H1 (cell line): ENCODE data around the gene MAP3K6. TPM values are rescaled to one million over a fixed set of nuclear protein-coding genes. Genes with fewer than 3 reads are reported as not detected.

Experiments used
- CTCF ChIA-PET: fragments of 300-600 bp; sonication (Branson Sonifier 250); formaldehyde crosslinking; loops from one replicate; lab custom pipeline; 2021; ENCODE audit not compliant: partially characterized antibody; lab: Charles Lee
- POLR2A ChIA-PET: fragments of 300-600 bp; sonication (Branson Sonifier 250); formaldehyde crosslinking; loops from one replicate; lab custom pipeline; 2021; ENCODE audit warnings: inconsistent platforms; ENCODE audit not compliant: partially characterized antibody; lab: Charles Lee
- DNase-seq, 2 experiments: peaks; one replicate each; pipeline versions ENCODE4 v3.0.0 to v3.0.0-alpha.2; 2010 to 2022; ENCODE audit warnings: low spot score in 2 of 2, low read depth in 1 of 2, mixed read lengths in 1 of 2
- FAIRE-seq: peaks from 2 replicates; lab custom pipeline; 2011; peaks lifted over from hg19 to GRCh38; lab: Jason Lieb, UNC
- H2AFZ ChIP-seq: 2 replicates; pipeline ENCODE4 v1.8.1; 2012; ENCODE audit warnings: low read length, inconsistent platforms
- H2AK5ac ChIP-seq: 2 replicates; pipeline ENCODE4 v1.6.1; 2013; ENCODE audit warnings: low read depth, low read length
- H2BK120ac ChIP-seq: replicated peaks from 2 replicates; pipeline ENCODE3; 2013; ENCODE audit warnings: low read depth, low read length, inconsistent platforms
- H2BK12ac ChIP-seq: 2 replicates; pipeline ENCODE4 v1.6.1; 2013; ENCODE audit warnings: low read depth, low read length
- H2BK15ac ChIP-seq: 2 replicates; pipeline ENCODE4 v1.6.1; 2013; ENCODE audit warnings: low read length
- H2BK20ac ChIP-seq: 2 replicates; pipeline ENCODE4 v1.6.1; 2013; ENCODE audit warnings: low read length
- H2BK5ac ChIP-seq: 2 replicates; pipeline ENCODE4 v1.6.1; 2013; ENCODE audit warnings: low read depth, low read length
- H3K14ac ChIP-seq: 2 replicates; pipeline ENCODE4 v1.6.1; 2013; ENCODE audit warnings: inconsistent platforms; ENCODE audit not compliant: insufficient read length
- H3K18ac ChIP-seq: 2 replicates; pipeline ENCODE4 v1.6.1; 2013; ENCODE audit warnings: low read length; ENCODE audit errors: extremely low read depth
- H3K23ac ChIP-seq: 2 replicates; pipeline ENCODE4 v1.6.1; 2013; ENCODE audit warnings: inconsistent platforms; ENCODE audit not compliant: insufficient read length
- H3K23me2 ChIP-seq: 2 replicates; pipeline ENCODE4 v1.6.1; 2013; ENCODE audit warnings: low read depth, low read length
- H3K27ac ChIP-seq: 2 replicates; pipeline ENCODE4 v1.6.1; 2011; ENCODE audit warnings: low read depth, low read length, inconsistent platforms
- H3K27me3 ChIP-seq, 4 experiments: replicated peaks in 1 of 4; 1 replicate in 1 of 4; 2 replicates in 3 of 4; pipeline versions ENCODE4 v1.6.1 to v1.8.1; 2011 to 2013; ENCODE audit warnings: low read length in 3 of 4, mild to moderate bottlenecking in 3 of 4, inconsistent platforms in 2 of 4, mixed read lengths in 2 of 4, moderate library complexity in 1 of 4; ENCODE audit not compliant: control insufficient read depth in 3 of 4, insufficient read depth in 3 of 4; ENCODE audit errors: extremely low read depth in 1 of 4
- H3K36me3 ChIP-seq, 4 experiments: 2 replicates each; pipeline versions ENCODE4 v1.6.1 to v1.8.1; 2011 to 2013; ENCODE audit warnings: mild to moderate bottlenecking in 4 of 4, low read length in 3 of 4, moderate library complexity in 2 of 4, control low read depth in 1 of 4, inconsistent platforms in 1 of 4; ENCODE audit not compliant: insufficient read depth in 4 of 4, control insufficient read depth in 2 of 4
- H3K4ac ChIP-seq: replicated peaks from 2 replicates; pipeline ENCODE3; 2013; ENCODE audit warnings: low read length, low read depth, mixed read lengths, inconsistent platforms; ENCODE audit not compliant: insufficient read length
- H3K4me1 ChIP-seq, 4 experiments: replicated peaks in 1 of 4; 1 replicate in 1 of 4; 2 replicates in 3 of 4; pipeline versions ENCODE4 v1.6.1 to v1.8.1; 2011 to 2013; ENCODE audit warnings: low read length in 3 of 4, inconsistent platforms in 2 of 4, mixed read lengths in 1 of 4; ENCODE audit not compliant: insufficient read depth in 4 of 4, control insufficient read depth in 3 of 4
- H3K4me2 ChIP-seq, 2 experiments: 2 replicates each; pipeline versions ENCODE4 v1.6.1 to v1.8.1; 2011 to 2013; ENCODE audit warnings: low read depth in 2 of 2, low read length in 2 of 2, control low read depth in 1 of 2, inconsistent platforms in 1 of 2, mild to moderate bottlenecking in 1 of 2; ENCODE audit not compliant: insufficient read depth in 1 of 2
- H3K4me3 ChIP-seq, 4 experiments: fragments of 200-600, 300-600 bp in 1 of 4; sonication (generic), shearing (Covaris generic), sonication (Bioruptor Twin) in 1 of 4; 2 replicates each; pipeline versions ENCODE4 v1.5.1 to v1.8.1; 2011 to 2016; ENCODE audit warnings: low read length in 4 of 4, low read depth in 3 of 4, control low read depth in 2 of 4, inconsistent platforms in 2 of 4, mild to moderate bottlenecking in 2 of 4, mixed read lengths in 1 of 4, moderate library complexity in 1 of 4; ENCODE audit not compliant: insufficient read depth in 2 of 4; ENCODE audit errors: extremely low read depth in 1 of 4
- H3K56ac ChIP-seq: replicated peaks from 2 replicates; pipeline ENCODE3; 2013; ENCODE audit warnings: low read depth, mild to moderate bottlenecking, mixed read lengths, low read length, inconsistent platforms; ENCODE audit not compliant: insufficient read length
- H3K79me1 ChIP-seq: 2 replicates; pipeline ENCODE4 v1.6.1; 2013; ENCODE audit warnings: low read depth, low read length, control low read depth
- H3K79me2 ChIP-seq, 2 experiments: 2 replicates each; pipeline versions ENCODE4 v1.6.1 to v1.8.1; 2012 to 2013; ENCODE audit warnings: low read length in 2 of 2, mild to moderate bottlenecking in 2 of 2, inconsistent platforms in 1 of 2; ENCODE audit not compliant: insufficient read depth in 2 of 2, control insufficient read depth in 1 of 2
- H3K9ac ChIP-seq, 4 experiments: replicated peaks in 1 of 4; 1 replicate in 1 of 4; 2 replicates in 3 of 4; pipeline versions ENCODE4 v1.6.1 to v1.8.1; 2011 to 2013; ENCODE audit warnings: low read depth in 3 of 4, low read length in 3 of 4, control low read depth in 2 of 4, mild to moderate bottlenecking in 2 of 4, moderate library complexity in 2 of 4, inconsistent platforms in 1 of 4; ENCODE audit errors: extremely low read depth in 1 of 4
- H3K9me3 ChIP-seq, 2 experiments: 2 replicates each; pipeline versions ENCODE4 v1.6.1 to v1.8.1; 2012 to 2013; ENCODE audit warnings: mild to moderate bottlenecking in 2 of 2, moderate library complexity in 2 of 2, control low read depth in 1 of 2, inconsistent platforms in 1 of 2, low read depth in 1 of 2, low read length in 1 of 2, mixed read lengths in 1 of 2; ENCODE audit not compliant: insufficient read depth in 2 of 2
- H4K20me1 ChIP-seq, 2 experiments: replicated peaks in 1 of 2; 2 replicates each; pipeline versions ENCODE3 to v1.8.1; 2011 to 2013; ENCODE audit warnings: inconsistent platforms in 2 of 2, low read length in 2 of 2, mild to moderate bottlenecking in 1 of 2; ENCODE audit not compliant: insufficient read depth in 2 of 2, control insufficient read depth in 1 of 2
- H4K5ac ChIP-seq: 2 replicates; pipeline ENCODE4 v1.6.1; 2013; ENCODE audit warnings: low read length, low read depth, mixed read lengths, inconsistent platforms; ENCODE audit not compliant: insufficient read length
- H4K8ac ChIP-seq: 2 replicates; pipeline ENCODE4 v1.8.0; 2013; ENCODE audit warnings: mild to moderate bottlenecking, moderate library complexity, low read length, inconsistent platforms; ENCODE audit not compliant: insufficient read depth; ENCODE audit errors: extremely low read depth
- H4K91ac ChIP-seq: replicated peaks from 2 replicates; pipeline ENCODE3; 2013; ENCODE audit warnings: low read length, mixed read lengths, inconsistent platforms; ENCODE audit not compliant: insufficient read length
- CTBP2 ChIP-seq: IDR thresholded peaks from 2 replicates; pipeline ENCODE4 v1.7.0; 2011; ENCODE audit warnings: borderline replicate concordance, mild to moderate bottlenecking, moderate library complexity, mixed read lengths, low read length; ENCODE audit not compliant: insufficient read depth, insufficient read length
- E2F6 ChIP-seq: IDR thresholded peaks from 2 replicates; pipeline ENCODE4 v1.6.1; 2012; ENCODE audit warnings: inconsistent platforms
- EGR1 ChIP-seq: IDR thresholded peaks from 2 replicates; pipeline ENCODE4 v1.6.1; 2011; ENCODE audit warnings: low read depth, low read length, borderline replicate concordance
- GABPA ChIP-seq: IDR thresholded peaks from 2 replicates; pipeline ENCODE4 v1.6.1; 2011; ENCODE audit warnings: mild to moderate bottlenecking, low read length, moderate library complexity, borderline replicate concordance; ENCODE audit not compliant: insufficient read depth
- HDAC2 ChIP-seq, 2 experiments: fragments of 300-600 bp in 1 of 2; sonication (generic) in 1 of 2; IDR thresholded peaks; 2 replicates each; pipeline ENCODE4 v1.6.1; 2011 to 2012; ENCODE audit warnings: low read depth in 2 of 2, low read length in 2 of 2, mild to moderate bottlenecking in 2 of 2, moderate library complexity in 2 of 2, borderline replicate concordance in 1 of 2, inconsistent platforms in 1 of 2
- MAFK ChIP-seq: IDR thresholded peaks from 2 replicates; pipeline ENCODE4 v1.6.1; 2012; ENCODE audit warnings: low read depth, mild to moderate bottlenecking, improper control_type of control experiment, low read length
- RBBP5 ChIP-seq: IDR thresholded peaks from 2 replicates; pipeline ENCODE4 v1.7.1; 2012; ENCODE audit warnings: low read depth, mild to moderate bottlenecking, inconsistent platforms, low read length, moderate library complexity, borderline replicate concordance
- RFX5 ChIP-seq: IDR thresholded peaks from 2 replicates; pipeline ENCODE4 v1.6.1; 2011; ENCODE audit warnings: low read depth, low read length, improper control_type of control experiment, borderline replicate concordance
- TAF1 ChIP-seq: IDR thresholded peaks from 2 replicates; pipeline ENCODE4 v1.6.1; 2011; ENCODE audit warnings: mild to moderate bottlenecking, low read depth, low read length
- WGBS, 2 experiments: shearing (Covaris generic) in 1 of 2; methylation state at CpG; one replicate each; pipeline versions ENCODE4 v1.1.6 to v1.1.7; 2013 to 2015; ENCODE audit warnings: low lambda C conversion rate in 2 of 2, mixed read lengths in 2 of 2, inconsistent platforms in 1 of 2, low coverage in 1 of 2, missing lambda C conversion rate in 1 of 2; ENCODE audit not compliant: insufficient replicate concordance in 2 of 2, insufficient coverage in 1 of 2, insufficient read length in 1 of 2; ENCODE audit errors: extremely low coverage in 1 of 2, missing lambda C conversion rate in 1 of 2; 5-methylcytosine and 5-hydroxymethylcytosine counted together
- polyA plus RNA-seq, 7 experiments: library from polyadenylated mRNA; depleted of rRNA in 3 of 7; stranded (reverse) in 5 of 7; unstranded in 2 of 7; fragments of >200 nt in 5 of 7; fragments of 200-250 nt in 2 of 7; gene quantifications; 1 replicate in 5 of 7; 2 replicates in 1 of 7; 4 replicates in 1 of 7; pipeline versions ENCODE4 v1.2.1 to v1.2.3, GENCODE V29; 2011 to 2013; ENCODE audit warnings: missing spikeins in 2 of 7, mixed read lengths in 2 of 7
- total RNA-seq: library from RNA; stranded (reverse); fragmentation: NEBNext Ultra II Directional; extraction: Animal tissue kit (Norgen Biotek cat#: 25700); gene quantifications from 2 replicates; pipeline ENCODE4 v1.2.1, GENCODE V29; 2021

MAP3K6 gene
- total and polyA plus RNA-seq, 2 of the 8 experiments (the other 6 are each of a cell fraction or from before 2014, with no cell fraction given), result 7.4 to 7.6 TPM

- ChIA-PET CTCF (interaction anchor here (0.6 to 18.9 kb wide), 15 partner anchors 9 to 279 kb away, joined by 3 to 625 read pairs (median 4); partner anchors contain the start of genes AHDC1, FCN3, GPR3 and MAP3K6), POLR2A (interaction anchor here (1.0 to 3.7 kb wide), 4 partner anchors 10 to 226 kb away, joined by 3 to 18 read pairs (median 8); partner anchors contain the start of genes MAP3K6 and SLC9A1)
- no peak overlapping the region for H3K56ac ChIP-seq
- H4K5ac ChIP-seq, result no peak overlapping the region
- no peak overlapping the region for H4K8ac ChIP-seq
- H3K36me3 ChIP-seq, result no peaks in the 10 kb centered on the region
- no peak overlapping the region for H3K4me3 ChIP-seq
- H2BK20ac ChIP-seq, result no peak overlapping the region
- H3K79me2 ChIP-seq, result no peaks in the 10 kb centered on the region
- DNase-seq, result no peak
- no peaks in the 10 kb centered on the region for H3K79me1 ChIP-seq
- H3K4me2 ChIP-seq, result no peak overlapping the region
- H3K27ac ChIP-seq, result no peak overlapping the region
- no peaks in the 10 kb centered on the region for H4K20me1 ChIP-seq
- H3K23ac ChIP-seq, result no peak overlapping the region
- peaks cover 0 to 16% (median 9%) of the 10 kb centered on the region in 4 experiments; a peak in 6 of 7 replicates for H3K27me3 ChIP-seq
- H2AK5ac ChIP-seq, result 0 out of 2 replicates have a peak overlapping the region, but pooled peaks have one; percentile 5
- no peak overlapping the region for H3K9ac ChIP-seq
- H3K4ac ChIP-seq, result no peak overlapping the region
- no peak overlapping the region for H2BK12ac ChIP-seq
- H3K14ac ChIP-seq, result no peak overlapping the region
- no peak overlapping the region for H2BK120ac ChIP-seq
- H4K91ac ChIP-seq, result no peak overlapping the region
- WGBS, 2 experiments, result 92% methylated on average over 12 of the region's 12 CpGs; no CpG with 5 or more reads in 1 of the 2 experiments
- H3K18ac ChIP-seq, result no peak overlapping the region
- H2AFZ ChIP-seq, result no peak overlapping the region
- H2BK15ac ChIP-seq, result no peak overlapping the region
- H3K23me2 ChIP-seq, result peaks cover 4% of the 10 kb centered on the region; the same call in 1 of the 2 replicates
- no peaks in the 10 kb centered on the region for H3K9me3 ChIP-seq
- FAIRE-seq, result no peak
- H2BK5ac ChIP-seq, result no peak overlapping the region
- peaks cover 0 to 7% (median 0%) of the 10 kb centered on the region in 4 experiments; a peak in 2 of 7 replicates for H3K4me1 ChIP-seq
- TF ChIP-seq RBBP5, result no peak
- TF ChIP-seq HDAC2 (IDR thresholded peaks at IDR 0.05; ENCODE audit: borderline replicate concordance in 1 of 2, low read depth in 2 of 2, low read length in 2 of 2), result no peak
- TF ChIP-seq GABPA, result no peak
- no peak for TF ChIP-seq CTBP2
- no peak for TF ChIP-seq E2F6
- TF ChIP-seq EGR1, result no peak
- TF ChIP-seq TAF1, result no peak
- no peak for TF ChIP-seq RFX5
- no peak for TF ChIP-seq MAFK
Observed at GRCh38 chr1:27380766-27381733, 14.3 kb upstream of the MAP3K6 start.
